ENCODE measurements around the gene TDRD1.

TDRD1 gene

GRCh38 chr10:114188001-114188400 is 8.8 kb downstream of the TDRD1 start:
- TF ChIP-seq CREB1 (IDR thresholded peaks at IDR 0.05; ENCODE audit: low read depth) (no peak), RAD21 (IDR thresholded peaks at IDR 0.05; ENCODE audit: low read depth) (no peak), USF1 (IDR thresholded peaks at IDR 0.05) (no peak), TEAD4 (IDR thresholded peaks at IDR 0.05) (no peak), EGR1 (IDR thresholded peaks at IDR 0.05) (no peak), MAX (IDR thresholded peaks at IDR 0.05) (no peak), REST (IDR thresholded peaks at IDR 0.05; ENCODE audit: low read depth) (no peak)

GRCh38 chr10:114188900-114189299 is 9.7 kb downstream of the TDRD1 start:
- TF ChIP-seq NFIC (IDR thresholded peaks at IDR 0.05) (no peak), MAX (IDR thresholded peaks at IDR 0.05) (no peak), ZBTB7A (IDR thresholded peaks at IDR 0.05; ENCODE audit: low read depth) (no peak), TCF12 (IDR thresholded peaks at IDR 0.05; ENCODE audit: low read depth) (no peak), EGR1 (IDR thresholded peaks at IDR 0.05) (no peak), EP300 (IDR thresholded peaks at IDR 0.05; ENCODE audit: borderline replicate concordance) (no peak), USF1 (IDR thresholded peaks at IDR 0.05) (no peak), CEBPB (IDR thresholded peaks at IDR 0.05) (no peak), TAF1 (IDR thresholded peaks at IDR 0.05; ENCODE audit: low read depth) (no peak), FOXM1 (IDR thresholded peaks at IDR 0.05; ENCODE audit: borderline replicate concordance, low read depth) (no peak), RAD21 (IDR thresholded peaks at IDR 0.05; ENCODE audit: low read depth) (no peak), TEAD4 (IDR thresholded peaks at IDR 0.05) (no peak), REST (IDR thresholded peaks at IDR 0.05; ENCODE audit: low read depth) (no peak), YY1 (IDR thresholded peaks at IDR 0.05; ENCODE audit: low read depth) (no peak), CREB1 (IDR thresholded peaks at IDR 0.05; ENCODE audit: low read depth) (no peak)

GRCh38 chr10:114189700-114190099 is 10.5 kb downstream of the TDRD1 start:
- TF ChIP-seq YY1 (IDR thresholded peaks at IDR 0.05; ENCODE audit: low read depth) (no peak), CEBPB (IDR thresholded peaks at IDR 0.05) (no peak), TCF12 (IDR thresholded peaks at IDR 0.05; ENCODE audit: low read depth) (no peak), NFIC (IDR thresholded peaks at IDR 0.05) (no peak), REST (IDR thresholded peaks at IDR 0.05; ENCODE audit: low read depth) (no peak), CREB1 (IDR thresholded peaks at IDR 0.05; ENCODE audit: low read depth) (no peak)

- TF ChIP-seq TEAD4 (IDR thresholded peaks at IDR 0.05) (no peak), MAX (IDR thresholded peaks at IDR 0.05) (no peak), EGR1 (IDR thresholded peaks at IDR 0.05) (no peak), EP300 (IDR thresholded peaks at IDR 0.05; ENCODE audit: borderline replicate concordance) (no peak), TCF12 (IDR thresholded peaks at IDR 0.05; ENCODE audit: low read depth) (no peak), TAF1 (IDR thresholded peaks at IDR 0.05; ENCODE audit: low read depth) (no peak), CEBPB (IDR thresholded peaks at IDR 0.05) (no peak), REST (IDR thresholded peaks at IDR 0.05; ENCODE audit: low read depth) (no peak)
Measured at GRCh38 chr10:114195079-114195478, 15.9 kb downstream of the TDRD1 start.

All from Ishikawa (cell line).